ENCODE measurements around the gene BCAS1. TPM values are rescaled to one million over a fixed set of nuclear protein-coding genes. Genes with fewer than 3 reads are reported as not detected.

BCAS1 gene
- total RNA-seq, 1 donor from 2014 or later, result not detected

- DNase-seq (ENCODE audit: low read depth, low spot score), result no peak
Observed at GRCh38 chr20:54078296-54078984, 8.0 kb upstream of the BCAS1 start.

GRCh38 chr20:54076259-54076658 lies 5.9 kb upstream of the BCAS1 start:
- no peak for DNase-seq (ENCODE audit: low read depth, low spot score)

- DNase-seq (ENCODE audit: low read depth, low spot score), result no peak
Observed at GRCh38 chr20:54075322-54075721, 4.9 kb upstream of the BCAS1 start.

- no peak for DNase-seq (ENCODE audit: low read depth, low spot score)
Observed at GRCh38 chr20:54074511-54074910, 4.1 kb upstream of the BCAS1 start.

- DNase-seq (ENCODE audit: low read depth, low spot score), result no peak
Observed at GRCh38 chr20:54073288-54073687, 2.9 kb upstream of the BCAS1 start.

GRCh38 chr20:54069501-54069971 lies 858 bp downstream of the BCAS1 start:
- no peak for DNase-seq (ENCODE audit: low read depth, low spot score)

- no peak for DNase-seq (ENCODE audit: low read depth, low spot score)
Observed at GRCh38 chr20:54068966-54069365, 1.4 kb downstream of the BCAS1 start.

- no peak for DNase-seq (ENCODE audit: low read depth, low spot score)
Observed at GRCh38 chr20:54068495-54068894, 1.9 kb downstream of the BCAS1 start.

- no peak for DNase-seq (ENCODE audit: low read depth, low spot score)
Observed at GRCh38 chr20:54067606-54068174, 2.7 kb downstream of the BCAS1 start.

- DNase-seq (ENCODE audit: low read depth, low spot score), result no peak
Observed at GRCh38 chr20:54065601-54066038, 4.8 kb downstream of the BCAS1 start.

GRCh38 chr20:54064939-54065338 lies 5.5 kb downstream of the BCAS1 start:
- no peak for DNase-seq (ENCODE audit: low read depth, low spot score)

- no peak for DNase-seq (ENCODE audit: low read depth, low spot score)
Observed at GRCh38 chr20:54063992-54064676, 6.3 kb downstream of the BCAS1 start.

- DNase-seq (ENCODE audit: low read depth, low spot score), result no peak
Observed at GRCh38 chr20:54063580-54063979, 6.8 kb downstream of the BCAS1 start.

- peak; percentile 1 for DNase-seq (ENCODE audit: low read depth, low spot score)
Observed at GRCh38 chr20:54062812-54063280, 7.5 kb downstream of the BCAS1 start.

GRCh38 chr20:54061101-54061881 lies 9.1 kb downstream of the BCAS1 start:
- DNase-seq (ENCODE audit: low read depth, low spot score), result no peak

GRCh38 chr20:54059691-54060364 lies 10.6 kb downstream of the BCAS1 start:
- DNase-seq (ENCODE audit: low read depth, low spot score), result no peak

- no peak for DNase-seq (ENCODE audit: low read depth, low spot score)
Observed at GRCh38 chr20:54058420-54059139, 11.8 kb downstream of the BCAS1 start.

- no peak for DNase-seq (ENCODE audit: low read depth, low spot score)
Observed at GRCh38 chr20:54056762-54057639, 13.4 kb downstream of the BCAS1 start.

- no peak for DNase-seq (ENCODE audit: low read depth, low spot score)
Observed at GRCh38 chr20:54054516-54054915, 15.9 kb downstream of the BCAS1 start.
